Tibial nerve (tissue), 4 donors: ENCODE measurements around the gene KCNIP3.

Experiments
- CTCF ChIP-seq, 5 experiments: fragments of 200-600 bp in 3 of 5; fragments of 450-650 bp in 2 of 5; sonication (generic) in 3 of 5; IDR thresholded peaks; one replicate each; pipeline ENCODE4 v1.5.1; 2016 to 2019; ENCODE audit warnings: antibody characterized with exemption in 5 of 5, mild to moderate bottlenecking in 3 of 5, moderate library complexity in 2 of 5
- EP300 ChIP-seq, 2 donors: sonication (generic); formaldehyde crosslinking; IDR thresholded peaks; one replicate each; pipeline ENCODE4 v1.6.1; 2017; ENCODE audit warnings: antibody characterized with exemption in 2 of 2, mild to moderate bottlenecking in 1 of 2

GRCh38 chr2:95315801-95316411 lies 18.8 kb downstream of the KCNIP3 start:
- TF ChIP-seq CTCF (IDR thresholded peaks at IDR 0.05): no peak
- TF ChIP-seq EP300 (IDR thresholded peaks at IDR 0.05): no peak
